DMS114 treated with DMSO at 0.1 percent for 48 hours (cell line): ENCODE data around the gene ABCA4.

ENCODE experiments used
- DNase-seq: peaks from one replicate; lab custom pipeline; 2025; ENCODE audit not compliant: unreplicated experiment; lab: John Stamatoyannopoulos, UW

Gene ABCA4

DNA sequence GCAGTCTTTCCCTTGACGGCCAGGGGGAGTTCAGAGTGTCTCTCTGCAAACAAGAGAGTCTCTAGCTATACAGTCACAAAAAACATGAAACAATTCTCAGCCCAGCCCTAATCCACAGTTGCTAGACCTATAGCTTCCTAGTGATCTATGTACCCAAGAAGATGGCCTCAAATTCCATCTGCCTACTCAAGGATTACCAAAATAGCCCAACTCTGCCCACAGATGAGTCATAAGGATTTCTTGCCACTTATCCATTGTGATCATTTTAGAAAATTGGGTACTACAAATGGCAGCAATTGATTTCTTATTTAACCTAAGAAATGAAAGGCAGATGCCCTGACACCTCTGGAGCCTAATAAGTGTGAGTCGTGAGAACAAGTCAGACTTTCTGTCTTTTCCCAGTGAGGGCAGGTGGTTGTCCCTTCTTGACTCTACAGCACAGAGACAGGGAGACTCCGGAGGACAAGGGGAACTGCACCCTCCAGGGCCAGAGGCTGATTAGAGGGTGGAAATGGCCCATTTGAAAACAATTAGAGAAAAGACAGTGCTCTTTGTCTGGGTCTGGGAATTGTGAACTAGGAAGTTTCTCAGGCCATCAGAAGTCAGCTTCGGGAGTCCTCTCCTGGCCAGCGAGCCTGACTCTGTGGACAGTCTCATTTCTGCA, 65.4 kb downstream of the ABCA4 start:
- DNase-seq, result no peak

DNA sequence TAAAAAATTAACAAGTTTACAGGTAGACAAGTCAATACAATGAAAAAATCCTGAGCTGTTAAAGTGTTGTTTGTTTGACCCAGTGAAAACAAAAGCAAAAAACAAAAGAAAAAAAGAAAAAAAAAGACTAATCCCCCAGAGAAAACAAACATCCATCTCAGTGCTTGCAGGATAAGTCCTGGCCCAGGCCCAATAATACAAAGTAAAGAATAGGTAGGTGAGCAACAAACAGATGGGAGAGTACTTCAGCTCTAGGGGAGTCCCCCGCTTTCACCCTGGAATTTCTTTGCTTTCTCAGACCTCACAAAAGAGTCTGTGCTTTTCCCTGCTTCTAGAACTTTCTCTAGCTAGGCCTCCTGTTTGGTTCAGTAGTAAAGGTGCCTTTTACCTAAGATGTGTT, 70.3 kb downstream of the ABCA4 start:
- no peak for DNase-seq

GRCh38 chr1:94050254-94050653, 70.7 kb downstream of the ABCA4 start:
- no peak for DNase-seq

DNA sequence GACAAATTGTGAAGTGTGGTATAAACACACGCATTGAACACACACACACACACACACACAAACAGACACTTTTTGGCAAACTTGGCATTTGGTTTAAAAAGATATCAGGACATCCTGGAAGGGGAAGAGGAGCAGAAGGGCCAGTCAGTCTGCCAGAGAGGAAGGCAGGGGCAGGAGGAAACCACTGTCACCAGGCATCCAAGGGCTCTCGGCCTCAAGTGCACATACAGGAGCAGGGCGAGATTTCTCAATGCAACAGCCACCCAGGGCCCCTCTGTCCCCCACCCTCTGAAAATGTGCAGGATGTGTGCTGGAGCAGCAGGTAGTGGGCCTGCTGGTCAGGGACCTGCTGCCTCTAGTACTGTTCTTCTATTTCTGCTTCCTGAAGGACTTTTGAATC, 71.2 kb downstream of the ABCA4 start:
- no peak for DNase-seq

DNA sequence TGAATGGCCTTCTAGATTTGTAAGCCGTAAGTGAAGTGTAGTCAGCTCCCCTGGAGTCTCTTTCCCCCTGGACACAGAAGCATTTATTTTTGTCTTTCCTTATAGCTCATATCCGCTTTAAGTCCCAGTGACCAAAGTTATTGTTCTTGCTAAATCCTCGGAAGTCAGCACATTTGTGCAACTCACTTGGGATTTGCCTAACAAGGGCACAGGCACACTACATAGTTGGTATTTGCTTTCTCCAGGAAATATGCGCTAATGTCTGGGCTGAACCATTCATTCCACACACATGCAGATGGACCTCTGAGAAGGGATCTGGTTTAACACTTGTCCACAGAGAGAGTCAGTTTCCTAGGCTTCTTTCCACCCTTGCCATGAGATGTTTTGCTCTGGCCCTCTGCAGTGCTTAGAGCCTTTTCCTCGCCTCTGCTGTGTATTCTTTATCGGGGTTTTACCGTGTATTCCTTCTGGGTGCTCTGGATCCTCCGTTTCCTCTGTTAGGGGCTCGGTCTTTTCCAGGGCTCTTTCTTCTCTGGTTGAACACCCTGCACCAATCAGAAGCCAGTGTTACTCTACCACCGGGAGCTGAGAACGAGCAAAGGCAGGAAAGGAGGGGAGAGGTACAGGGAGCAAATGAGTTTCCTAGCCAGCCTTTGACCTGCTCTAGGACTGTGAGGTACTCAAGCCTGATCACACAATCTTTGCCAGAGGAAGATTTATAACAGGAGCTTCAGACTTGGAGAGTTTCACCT, 72.4 kb downstream of the ABCA4 start:
- no peak for DNase-seq

- no peak for DNase-seq
Measured at GRCh38 chr1:94047949-94048348, 73.0 kb downstream of the ABCA4 start.

DNA sequence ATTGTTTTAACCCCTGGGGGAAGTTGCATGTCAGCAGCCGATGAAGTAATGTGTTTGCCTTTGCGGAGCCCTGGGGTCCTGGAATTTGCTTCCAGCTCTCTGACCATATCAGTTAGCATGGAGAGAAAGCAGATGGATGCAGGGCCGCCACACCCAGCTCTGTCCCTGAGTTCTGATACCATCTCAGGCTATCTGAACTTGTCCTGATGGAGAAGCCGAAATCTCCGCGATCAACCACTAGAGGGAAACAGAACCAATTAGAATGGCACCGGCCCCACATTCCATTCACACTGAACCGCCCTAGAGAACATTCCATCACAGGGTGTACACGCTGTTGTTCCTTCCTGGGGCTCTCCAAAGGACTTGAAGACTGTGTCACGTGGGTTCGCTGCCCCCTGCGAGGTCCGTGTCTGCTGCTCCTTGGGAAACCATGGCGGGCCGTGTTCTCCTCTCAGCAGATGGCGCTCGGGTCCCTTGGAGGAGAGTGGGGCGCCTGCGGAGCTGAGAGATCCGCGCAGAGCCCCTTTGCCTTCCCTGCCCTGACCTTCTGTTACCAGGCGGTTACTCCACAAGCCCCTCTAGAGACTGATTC, 75.4 kb downstream of the ABCA4 start:
- peak; percentile 80 for DNase-seq

GRCh38 chr1:94044891-94045290, 76.1 kb downstream of the ABCA4 start:
- DNase-seq, result no peak

GRCh38 chr1:94044290-94044790, 76.6 kb downstream of the ABCA4 start:
- no peak for DNase-seq

DNA sequence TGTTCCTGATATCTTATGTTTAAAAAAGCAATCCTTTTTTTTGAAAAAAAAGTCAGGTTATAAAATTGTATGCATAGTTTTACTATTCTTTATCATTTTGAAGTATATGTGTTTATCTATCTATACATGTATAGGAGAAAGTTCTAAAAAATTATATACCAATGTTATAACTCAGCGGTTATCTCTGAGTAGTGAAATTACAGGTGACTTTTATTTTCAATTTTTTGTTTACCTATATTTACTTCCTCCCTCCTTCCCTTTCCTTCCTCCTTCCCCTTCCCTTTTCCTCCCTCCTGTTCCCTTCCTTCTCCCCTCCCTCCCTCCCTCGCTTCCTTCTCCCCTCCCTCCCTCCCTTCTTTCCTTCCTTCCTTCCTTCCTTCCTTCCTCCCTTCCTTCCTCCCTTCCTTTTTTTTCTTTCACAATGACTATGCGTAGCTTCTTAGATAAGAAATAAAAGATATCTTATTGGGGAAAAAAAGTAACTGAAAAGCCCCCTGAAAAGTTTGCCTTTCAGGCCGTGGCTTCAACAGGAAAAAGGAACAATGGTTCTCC, 77.1 kb downstream of the ABCA4 start:
- no peak for DNase-seq

GRCh38 chr1:94042388-94042787, 78.6 kb downstream of the ABCA4 start:
- DNase-seq, result no peak

DNA sequence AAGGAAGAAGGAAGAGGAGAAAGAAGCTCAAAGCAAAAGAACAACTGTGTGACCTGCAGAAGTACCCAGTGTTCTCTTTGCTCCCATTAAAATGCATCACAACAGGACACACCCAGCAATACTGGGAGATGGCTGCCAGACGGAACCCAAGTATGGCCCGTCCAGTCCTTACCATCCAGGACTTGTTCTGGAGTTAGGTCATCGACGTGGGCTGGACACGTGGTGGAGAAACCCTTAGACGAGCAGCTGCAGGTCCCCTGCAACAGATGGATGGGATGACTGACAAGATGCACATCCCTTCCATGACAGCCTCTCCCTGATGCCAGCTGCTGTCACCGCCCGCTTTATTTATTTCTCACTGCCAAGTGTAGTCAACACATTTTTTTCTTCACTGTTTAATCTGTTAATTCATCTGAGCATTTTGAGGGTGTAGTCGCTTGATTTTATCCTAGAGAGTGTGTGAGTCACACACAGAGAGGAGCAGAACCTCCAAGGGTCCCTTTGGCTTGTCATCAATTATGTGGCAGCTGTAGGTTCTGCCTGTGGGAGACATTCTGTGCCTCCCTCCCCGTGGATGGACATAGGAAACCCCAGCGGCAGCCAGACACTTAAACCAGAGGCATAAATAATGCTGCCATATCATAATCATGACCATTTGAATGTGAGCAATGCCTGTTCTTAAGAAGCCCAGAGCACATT, 80.9 kb downstream of the ABCA4 start:
- no peak for DNase-seq

GRCh38 chr1:94039514-94039870, 81.5 kb downstream of the ABCA4 start:
- DNase-seq, result peak; percentile 41

GRCh38 chr1:94038511-94038910, 82.4 kb downstream of the ABCA4 start:
- DNase-seq, result no peak

DNA sequence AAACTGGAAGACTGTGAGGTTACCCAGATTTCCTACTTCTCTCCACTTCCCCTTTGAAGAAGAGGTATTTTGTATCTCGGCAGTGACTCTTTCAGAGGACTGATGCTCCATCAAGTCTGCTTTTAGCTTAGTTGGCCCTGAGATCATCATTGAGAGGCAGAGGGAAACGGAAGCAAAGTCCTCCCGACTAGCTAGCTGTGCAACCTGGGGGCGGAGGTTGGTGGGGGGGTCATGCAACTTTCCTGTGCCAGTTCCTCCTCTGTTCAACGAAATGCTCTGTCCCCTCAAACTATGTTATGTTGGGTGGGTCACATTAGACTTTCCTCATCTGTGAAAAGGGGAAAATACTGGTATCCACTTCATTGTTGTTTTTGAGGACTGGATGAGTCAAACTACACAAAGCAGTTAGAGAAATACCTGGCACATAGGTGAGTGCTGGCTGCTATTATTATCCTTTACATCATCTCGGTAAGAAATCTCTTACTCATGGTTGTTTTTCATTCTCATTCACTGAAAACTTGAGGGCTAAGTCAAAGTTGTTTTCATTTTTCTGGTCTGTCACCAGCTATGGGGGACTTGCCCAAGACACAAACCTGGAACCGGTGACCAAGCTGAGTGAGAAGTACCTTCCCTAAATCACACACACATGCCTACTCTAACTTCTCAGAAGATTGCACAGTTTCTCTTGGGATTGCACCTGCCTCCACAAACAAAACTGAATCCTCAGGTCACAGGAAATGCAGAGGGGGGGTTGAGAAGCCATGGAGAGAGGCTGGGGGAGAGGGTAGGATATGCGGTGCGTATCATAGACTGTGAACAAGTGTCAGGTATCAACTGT, 83.3 kb downstream of the ABCA4 start:
- no peak for DNase-seq

DNA sequence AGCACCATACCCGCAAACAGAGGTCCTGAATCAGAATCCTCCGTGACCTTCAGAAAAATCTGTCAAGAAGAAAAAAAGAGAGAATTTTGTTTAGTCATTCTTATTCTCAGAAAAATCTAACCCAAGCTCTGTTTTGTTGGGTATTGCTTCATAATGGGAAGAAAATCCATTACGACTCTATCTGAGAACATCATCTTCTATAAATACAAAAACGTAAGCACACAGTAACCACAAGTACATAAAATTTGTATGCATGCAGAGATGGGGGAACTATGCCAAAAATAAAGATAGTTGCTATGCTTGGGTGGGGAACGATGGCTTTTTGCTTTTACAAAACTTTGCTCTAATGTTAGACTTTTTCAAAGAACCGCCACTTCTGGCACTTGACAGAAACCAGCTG, 84.2 kb downstream of the ABCA4 start:
- DNase-seq, result no peak

DNA sequence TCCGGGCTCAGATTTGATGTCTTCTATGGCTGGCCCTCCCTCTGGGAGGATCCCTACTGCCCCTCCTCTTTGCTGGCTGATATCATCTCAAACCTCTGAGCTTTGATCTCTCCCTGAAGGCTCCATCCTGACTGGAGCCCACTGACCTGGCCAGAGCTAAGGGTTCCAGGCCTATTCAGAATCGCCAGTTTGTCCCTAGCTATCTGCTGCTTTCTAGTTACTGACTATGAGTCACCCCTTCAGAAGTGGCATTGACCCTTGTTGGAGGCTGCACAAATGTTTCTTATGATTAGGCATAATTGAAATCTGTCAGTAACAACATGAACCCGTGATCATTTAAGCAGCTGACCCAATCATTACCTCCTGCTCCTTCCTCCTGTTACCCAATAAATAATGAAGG, 87.1 kb downstream of the ABCA4 start:
- no peak for DNase-seq

GRCh38 chr1:94032637-94033036, 88.3 kb downstream of the ABCA4 start:
- no peak for DNase-seq

- no peak for DNase-seq
Measured at GRCh38 chr1:94031591-94031990, 89.4 kb downstream of the ABCA4 start.

DNA sequence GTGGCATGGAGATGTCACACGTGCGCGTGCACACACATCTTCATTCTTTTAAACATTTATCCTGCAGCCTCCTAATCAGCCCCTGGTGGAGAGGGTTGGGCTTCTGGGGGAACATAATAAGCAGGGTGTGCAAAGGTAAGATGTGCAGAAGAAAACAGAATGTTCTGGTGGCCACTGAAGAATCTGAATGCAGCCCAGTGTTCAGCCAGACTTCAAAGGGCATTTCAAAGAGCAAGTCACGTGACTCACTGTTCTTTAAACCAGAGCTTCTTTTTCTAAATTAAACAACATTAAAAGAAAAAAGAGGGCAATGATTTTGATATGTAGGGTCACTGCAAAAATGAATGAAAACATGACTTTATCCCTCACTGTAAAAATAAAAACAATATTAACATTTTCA, 89.8 kb downstream of the ABCA4 start:
- no peak for DNase-seq
